ENCODE measurements around the gene LYL1. TPM values are rescaled to one million over a fixed set of nuclear protein-coding genes. Genes with fewer than 3 reads are reported as not detected.

The LYL1 gene
- total and polyA plus RNA-seq, 2 donors (not counting 3 experiments of a cell fraction or from before 2014, with no cell fraction given): 74.4 to 87.3 TPM

DNA sequence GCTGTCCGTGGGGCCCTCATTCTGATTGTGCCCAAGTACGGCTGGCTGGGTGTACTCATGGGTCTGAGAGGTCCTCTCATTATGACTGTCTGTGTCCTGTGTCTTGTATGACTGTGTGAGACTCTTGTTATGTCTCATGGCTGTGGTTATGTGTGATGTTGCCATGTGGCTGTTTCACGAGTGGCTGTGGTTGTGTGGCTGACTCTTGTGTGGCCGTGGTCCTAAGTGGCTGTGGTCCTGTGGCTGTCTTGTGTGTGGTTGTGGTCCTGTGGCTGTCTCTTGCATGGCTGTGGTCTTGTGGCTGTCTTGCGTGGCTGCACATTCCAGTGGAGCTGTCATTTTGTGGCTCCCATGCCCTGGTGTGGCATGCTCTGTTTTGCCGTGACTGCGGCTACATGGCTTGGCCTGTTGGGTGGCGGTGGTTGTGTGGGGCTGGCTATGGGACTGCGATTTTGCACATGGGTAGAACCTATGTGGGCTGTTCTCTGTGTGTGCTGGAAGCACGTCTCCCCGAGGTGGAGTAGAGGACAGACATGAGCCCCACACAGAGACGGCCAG is 2.5 kb downstream of the LYL1 start:
- Histone ChIP-seq H3K4me3 (replicated peaks in 1 of 3; ENCODE audit: insufficient read depth in 1 of 3, low read depth in 1 of 3, low read length in 3 of 3) (peak overlapping the region in 1 of 3 experiments; percentile 23), H3K9ac (replicated peaks; ENCODE audit: extremely low read depth, insufficient read depth, low read length) (peak overlapping the region; percentile 69), H3K4me2 (ENCODE audit: insufficient read depth, low read length) (peak overlapping the region; percentile 57), H3K79me2 (ENCODE audit: control insufficient read depth, insufficient read depth, low read length) (peaks cover 30% of the 10 kb centered on the region), H2AFZ (ENCODE audit: low read depth, low read length) (no peak overlapping the region), H3K9me3 (replicated peaks; ENCODE audit: control insufficient read depth, insufficient read depth, low read length) (no peaks in the 10 kb centered on the region), H3K36me3 (ENCODE audit: control insufficient read depth in 2 of 2, extremely low read depth in 1 of 2, insufficient read depth in 2 of 2, low read length in 2 of 2) (peaks cover 2 to 3% of the 10 kb centered on the region in 2 experiments), H3K27me3 (ENCODE audit: control insufficient read depth in 2 of 2, insufficient read depth in 2 of 2, low read length in 2 of 2) (no peaks in the 10 kb centered on the region), H4K20me1 (replicated peaks; ENCODE audit: control insufficient read depth, extremely low read depth, insufficient read depth, low read length) (no peaks in the 10 kb centered on the region), H3K27ac (ENCODE audit: insufficient read depth, low read depth, low read length) (peak overlapping the region; percentile 89), H3K4me1 (ENCODE audit: control insufficient read depth, extremely low read depth, insufficient read depth, low read length) (peaks cover 56% of the 10 kb centered on the region), H3K9me1 (replicated peaks; ENCODE audit: control insufficient read depth, extremely low read depth, insufficient read depth, low read length) (no peaks in the 10 kb centered on the region)
- CTCF ChIA-PET: interaction anchor here (0.5 to 2.5 kb wide), 11 partner anchors 17 to 176 kb away, joined by 3 to 23 read pairs (median 6); partner anchors contain the start of genes IER2, NACC1, STX10 and TRMT1
- FAIRE-seq: peak; percentile 59
- no peak for TF ChIP-seq CTCF (IDR thresholded peaks at IDR 0.05; ENCODE audit: extremely low read depth in 1 of 2, insufficient read depth in 1 of 2, low read depth in 1 of 2, low read length in 2 of 2)
- TF ChIP-seq POLR2AphosphoS5 (IDR thresholded peaks at IDR 0.05; ENCODE audit: insufficient read depth, low read depth, low read length): no peak
- no peak for TF ChIP-seq EZH2 (IDR thresholded peaks at IDR 0.05; ENCODE audit: borderline replicate concordance, low read depth, low read length, severe bottlenecking)
- no peak for TF ChIP-seq FOS (IDR thresholded peaks at IDR 0.05; ENCODE audit: borderline replicate concordance, insufficient read depth, low read length)
- TF ChIP-seq MAX (IDR thresholded peaks at IDR 0.05; ENCODE audit: insufficient read depth, insufficient read length): no peak
- no peak for TF ChIP-seq MYC (IDR thresholded peaks at IDR 0.05; ENCODE audit: low read depth, low read length)
- TF ChIP-seq POLR2A (IDR thresholded peaks at IDR 0.05; ENCODE audit: low read depth, low read length): no peak
- no peak for TF ChIP-seq GATA2 (IDR thresholded peaks at IDR 0.05; ENCODE audit: insufficient read depth, insufficient read length, low read depth, low read length)
- TF ChIP-seq JUN (IDR thresholded peaks at IDR 0.05; ENCODE audit: borderline replicate concordance, insufficient read depth, insufficient read length, low read depth): no peak
- DNase-seq (ENCODE audit: low read depth, low spot score): peak; percentile 51
- intact Hi-C loops (cut with micrococcal nuclease) (loop anchor here (5.0 kb wide), 2 partner anchors 147 to 907 kb away; partner anchors contain the start of gene RFX1), dilution Hi-C loops (cut with MboI; ENCODE audit: extremely low pct_ligation_motif_present, low sequenced_read_pairs) (no loop called here)
- POLR2A ChIA-PET: interaction anchor here (1.4 to 2.1 kb wide), 2 partner anchors 39 to 52 kb away, joined by 4 read pairs; no protein-coding TSS in a partner anchor
- BruUV-seq (replicated peaks): no TSS peak

All from endothelial cell of umbilical vein (primary cell).